GM19397 (cell line): ENCODE measurements around the gene FEM1B.
A peak's percentile ranks its signal among the peaks of the same experiment; 100 is the strongest.

ENCODE experiments used
- ATAC-seq: cut with Tn5 transposase; IDR thresholded peaks from one replicate; pipeline ENCODE4 v1.9.1; 2021; ENCODE audit warnings: mild to moderate bottlenecking, moderate library complexity; ENCODE audit not compliant: unreplicated experiment

Gene FEM1B

GRCh38 chr15:68283401-68283800, 5.9 kb downstream of the FEM1B start:
- no peak for ATAC-seq

GRCh38 chr15:68284616-68285258, 7.2 kb downstream of the FEM1B start:
- no peak for ATAC-seq

- ATAC-seq: no peak
Measured at GRCh38 chr15:68285259-68285980, 7.9 kb downstream of the FEM1B start.

- ATAC-seq: no peak
Measured at GRCh38 chr15:68286256-68286655, 8.7 kb downstream of the FEM1B start.

- no peak for ATAC-seq
Measured at GRCh38 chr15:68289057-68289456, 11.5 kb downstream of the FEM1B start.

- no peak for ATAC-seq
Measured at GRCh38 chr15:68289621-68290352, 12.2 kb downstream of the FEM1B start.

- no peak for ATAC-seq
Measured at GRCh38 chr15:68290715-68291114, 13.2 kb downstream of the FEM1B start.

GRCh38 chr15:68292157-68292781, 14.7 kb downstream of the FEM1B start:
- no peak for ATAC-seq

GRCh38 chr15:68292967-68293366, 15.4 kb downstream of the FEM1B start:
- ATAC-seq: no peak

GRCh38 chr15:68295014-68295805, 17.7 kb downstream of the FEM1B start:
- ATAC-seq: no peak

GRCh38 chr15:68298336-68298735, 20.8 kb downstream of the FEM1B start:
- no peak for ATAC-seq

- peak; percentile 75 for ATAC-seq
Measured at GRCh38 chr15:68298882-68299381, 21.4 kb downstream of the FEM1B start.

- ATAC-seq: no peak
Measured at GRCh38 chr15:68299436-68299835, 21.9 kb downstream of the FEM1B start.

- no peak for ATAC-seq
Measured at GRCh38 chr15:68300115-68300940, 22.8 kb downstream of the FEM1B start.

GRCh38 chr15:68301301-68301700, 23.8 kb downstream of the FEM1B start:
- ATAC-seq: no peak

GRCh38 chr15:68302729-68303128, 25.2 kb downstream of the FEM1B start:
- no peak for ATAC-seq

GRCh38 chr15:68303134-68303533, 25.6 kb downstream of the FEM1B start:
- no peak for ATAC-seq

GRCh38 chr15:68303560-68304436, 26.3 kb downstream of the FEM1B start:
- ATAC-seq: no peak
